GM12801 (cell line): ENCODE data around the gene GLYATL2.

ENCODE experiments used
- CTCF ChIP-seq: IDR thresholded peaks from one replicate; pipeline ENCODE4 v1.5.1; 2011; ENCODE audit warnings: control low read depth; ENCODE audit not compliant: insufficient read length; ENCODE audit errors: extremely low read depth

GLYATL2 gene

GRCh38 chr11:58832056-58832645, 12.4 kb downstream of the GLYATL2 start:
- no peak for TF ChIP-seq CTCF

- TF ChIP-seq CTCF, result no peak
These were observed 13.7 kb downstream of the GLYATL2 start for GRCh38 chr11:58830673-58831301.

GRCh38 chr11:58829786-58830185, 14.7 kb downstream of the GLYATL2 start:
- no peak for TF ChIP-seq CTCF

GRCh38 chr11:58813693-58814092, 30.8 kb downstream of the GLYATL2 start:
- no peak for TF ChIP-seq CTCF

- no peak for TF ChIP-seq CTCF
These were observed 33.0 kb downstream of the GLYATL2 start for GRCh38 chr11:58811499-58811898.

GRCh38 chr11:58807343-58807742, 37.2 kb downstream of the GLYATL2 start:
- no peak for TF ChIP-seq CTCF

- no peak for TF ChIP-seq CTCF
These were observed 39.4 kb downstream of the GLYATL2 start for GRCh38 chr11:58805065-58805464.
